GM18517 (cell line): ENCODE data around the gene NCMAP.
"Not testable (repeated sequence)": the region's sequence is repeated elsewhere in the genome, so short reads cannot be mapped to it uniquely, and the experiment has no call there.

Experiments
- ATAC-seq: cut with Tn5 transposase; IDR thresholded peaks from one replicate; pipeline ENCODE4 v1.9.1; 2021; ENCODE audit warnings: mild to moderate bottlenecking, moderate library complexity; ENCODE audit not compliant: unreplicated experiment

NCMAP gene

GRCh38 chr1:24555591-24556413, at the start of gene NCMAP:
Gene NCMAP, plus strand, starts transcription at chr1:24556087. Its CDS starts 39,344 bp downstream, at chr1:24595431.
- ATAC-seq, result no peak

GRCh38 chr1:24506691-24507381, 49.1 kb upstream of the NCMAP start:
- ATAC-seq, result no peak

GRCh38 chr1:24507405-24507804, 48.5 kb upstream of the NCMAP start:
- no peak for ATAC-seq

- no peak for ATAC-seq
These were observed 47.0 kb upstream of the NCMAP start for GRCh38 chr1:24508911-24509310.

GRCh38 chr1:24513706-24514105, 42.2 kb upstream of the NCMAP start:
- ATAC-seq, result no peak

GRCh38 chr1:24514946-24515345, 40.9 kb upstream of the NCMAP start:
- ATAC-seq, result no peak

- ATAC-seq, result not testable (repeated sequence)
These were observed 40.1 kb upstream of the NCMAP start for GRCh38 chr1:24515671-24516209.

GRCh38 chr1:24516506-24516905, 39.4 kb upstream of the NCMAP start:
- no peak for ATAC-seq

GRCh38 chr1:24517898-24518297, 38.0 kb upstream of the NCMAP start:
- ATAC-seq, result no peak

- ATAC-seq, result not testable (repeated sequence)
These were observed 35.6 kb upstream of the NCMAP start for GRCh38 chr1:24520282-24520681.

GRCh38 chr1:24525606-24526005, 30.3 kb upstream of the NCMAP start:
- no peak for ATAC-seq

- no peak for ATAC-seq
These were observed 29.8 kb upstream of the NCMAP start for GRCh38 chr1:24526045-24526444.

GRCh38 chr1:24526940-24527542, 28.8 kb upstream of the NCMAP start:
- no peak for ATAC-seq

GRCh38 chr1:24528744-24529143, 27.1 kb upstream of the NCMAP start:
- no peak for ATAC-seq

GRCh38 chr1:24529292-24529691, 26.6 kb upstream of the NCMAP start:
- ATAC-seq, result not testable (repeated sequence)

- peak; percentile 59 for ATAC-seq
These were observed 20.9 kb upstream of the NCMAP start for GRCh38 chr1:24535021-24535424.

- ATAC-seq, result no peak
These were observed 20.1 kb upstream of the NCMAP start for GRCh38 chr1:24535778-24536177.

GRCh38 chr1:24536391-24536840, 19.5 kb upstream of the NCMAP start:
- peak; percentile 56 for ATAC-seq

GRCh38 chr1:24540051-24540905, 15.6 kb upstream of the NCMAP start:
- ATAC-seq, result no peak

- ATAC-seq, result no peak
These were observed 14.8 kb upstream of the NCMAP start for GRCh38 chr1:24540906-24541710.
